Stimulated activated CD4-positive, alpha-beta T cell treated with anti-CD3 and anti-CD28 coated beads, Interleukin-15, amount 100 ng/mL, for 48 hours (primary cell): ENCODE measurements around the gene RHOV.

Experiments
- DNase-seq, 2 donors: peaks; one replicate each; pipeline ENCODE4 v3.0.0-alpha.2; 2020; ENCODE audit warnings: low read depth in 2 of 2

The RHOV gene

GRCh38 chr15:40873694-40874561 is at the start of gene RHOV:
TSS of gene RHOV (minus strand) at chr15:40874234. CDS start at chr15:40874139, 95 bp downstream.
- peak; percentile 30 to 38 for DNase-seq

- DNase-seq: no peak
These were observed 49.5 kb upstream of the RHOV start for GRCh38 chr15:40923551-40923950.

DNA sequence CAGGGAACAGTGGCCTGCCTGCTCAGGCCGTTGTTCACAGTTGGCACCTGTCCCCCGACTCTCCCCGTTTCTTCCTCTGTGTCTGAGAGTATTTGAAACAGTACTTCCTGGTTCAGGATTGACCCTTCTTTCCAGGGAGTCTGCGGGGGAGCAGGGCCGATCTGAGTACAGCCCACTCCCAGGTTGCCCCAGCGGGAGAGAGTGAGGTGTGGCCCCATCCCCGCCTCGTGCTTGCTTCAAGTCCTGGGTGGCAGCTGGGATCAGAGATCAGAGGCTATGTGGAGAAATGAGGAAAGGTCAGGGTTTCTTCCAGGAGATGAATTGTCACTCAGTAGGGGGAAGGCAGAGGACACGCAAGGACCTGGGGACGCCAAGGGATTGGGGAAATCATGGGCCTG is 48.6 kb upstream of the RHOV start:
- no peak for DNase-seq

DNA sequence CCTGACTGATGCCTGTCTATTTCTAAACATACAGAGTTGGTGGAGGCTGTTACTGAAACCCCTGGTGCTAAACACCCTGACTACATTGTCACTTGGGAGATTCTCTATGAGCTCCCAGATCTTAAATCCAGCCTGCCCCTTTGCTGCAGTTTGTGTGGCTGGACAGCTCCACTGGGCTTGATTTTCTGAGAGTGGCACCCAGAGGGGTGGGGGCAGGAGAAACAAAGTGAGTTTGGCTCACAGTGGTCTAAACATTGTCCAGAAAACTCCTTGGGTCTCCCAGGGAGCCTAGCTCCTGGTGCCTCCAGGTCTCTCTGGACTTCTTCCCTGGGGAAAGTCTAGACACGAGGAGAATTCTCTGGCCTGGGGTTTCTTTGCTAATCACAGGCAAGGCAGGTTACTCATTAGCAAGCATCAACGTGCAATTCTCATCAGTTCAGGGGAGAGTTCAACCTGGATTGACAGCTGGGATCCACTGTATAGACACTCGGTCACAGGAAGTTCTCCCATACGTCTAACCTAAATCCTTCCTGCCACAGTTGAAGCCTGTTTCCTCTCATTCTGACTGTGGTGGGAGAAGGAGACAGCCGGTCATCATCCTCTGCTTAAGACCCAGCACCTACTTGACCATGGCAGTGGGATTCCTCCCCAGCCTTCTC is 48.0 kb upstream of the RHOV start:
- no peak for DNase-seq

DNA sequence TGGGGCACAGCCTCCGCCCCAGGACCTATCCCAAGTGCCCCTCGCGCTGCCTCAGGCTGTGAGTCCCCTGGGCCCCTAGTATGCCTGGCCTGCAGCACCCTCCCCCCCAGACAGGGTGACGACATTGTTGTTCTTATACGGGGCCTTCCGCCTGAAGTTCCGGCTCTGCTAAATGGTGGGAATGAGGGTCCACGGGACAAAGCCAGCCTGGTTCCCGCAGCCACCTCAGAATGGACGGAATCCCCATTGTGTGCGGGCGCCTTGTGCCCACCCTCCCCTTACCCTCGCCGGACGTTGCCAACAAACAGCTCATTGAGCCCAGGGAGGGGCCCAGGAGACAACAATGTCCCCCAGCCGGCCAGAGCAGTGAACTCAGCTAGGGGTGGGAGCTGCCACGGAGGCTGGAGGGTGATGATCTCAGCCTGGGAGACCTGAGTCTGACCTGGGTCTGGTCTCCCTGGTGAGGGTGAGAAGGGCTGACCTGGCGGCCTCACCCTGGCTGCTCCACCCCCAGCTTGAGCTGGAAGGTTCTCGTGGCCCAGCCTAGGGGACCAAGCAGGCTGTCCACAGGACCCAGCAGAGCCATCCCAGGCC is 44.9 kb upstream of the RHOV start:
- DNase-seq: no peak

GRCh38 chr15:40918146-40918798 is 44.2 kb upstream of the RHOV start:
- DNase-seq: no peak

- DNase-seq: no peak
These were observed 43.6 kb upstream of the RHOV start for GRCh38 chr15:40917585-40917984.

DNA sequence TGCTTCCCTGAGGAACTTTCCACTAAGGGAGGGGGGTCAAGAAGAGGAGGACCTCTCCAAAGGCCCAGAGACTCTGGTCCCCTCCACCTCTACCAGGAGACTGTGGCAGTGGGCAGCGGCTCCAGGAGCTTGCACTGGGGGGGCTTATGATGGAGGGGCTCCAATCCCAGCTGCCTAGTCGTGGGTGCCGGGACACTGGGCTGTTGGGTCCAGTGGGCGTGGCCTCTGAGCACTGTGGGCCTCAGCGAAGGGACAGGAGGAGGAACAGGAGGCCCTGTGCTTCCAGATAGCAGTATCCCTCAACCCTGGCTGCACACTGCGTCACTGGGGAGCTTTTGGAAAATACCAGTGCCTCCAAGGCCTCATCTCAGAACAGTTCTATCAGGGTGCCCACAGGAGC is 41.6 kb upstream of the RHOV start:
- DNase-seq: no peak

- no peak for DNase-seq
These were observed 41.2 kb upstream of the RHOV start for GRCh38 chr15:40915116-40915661.

DNA sequence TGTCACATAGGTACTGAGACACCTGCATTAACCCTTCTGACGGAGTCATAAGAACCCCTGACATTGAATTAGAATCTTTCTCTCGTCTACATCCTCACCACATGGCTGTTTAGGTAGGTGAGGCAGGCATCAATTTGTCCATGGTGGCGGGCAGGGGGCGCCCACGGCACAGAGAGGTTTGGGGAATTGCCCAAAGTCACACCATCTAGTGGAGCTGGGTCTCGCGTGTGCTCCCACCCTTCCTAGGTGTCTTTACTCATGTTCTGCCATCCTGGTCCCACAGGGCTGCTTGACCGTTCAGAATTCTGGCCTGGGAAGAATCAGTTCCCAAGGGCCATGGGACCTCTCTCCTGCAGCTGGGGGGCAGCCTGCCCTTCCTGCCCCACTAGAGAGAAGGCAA is 40.5 kb upstream of the RHOV start:
- DNase-seq: no peak

DNA sequence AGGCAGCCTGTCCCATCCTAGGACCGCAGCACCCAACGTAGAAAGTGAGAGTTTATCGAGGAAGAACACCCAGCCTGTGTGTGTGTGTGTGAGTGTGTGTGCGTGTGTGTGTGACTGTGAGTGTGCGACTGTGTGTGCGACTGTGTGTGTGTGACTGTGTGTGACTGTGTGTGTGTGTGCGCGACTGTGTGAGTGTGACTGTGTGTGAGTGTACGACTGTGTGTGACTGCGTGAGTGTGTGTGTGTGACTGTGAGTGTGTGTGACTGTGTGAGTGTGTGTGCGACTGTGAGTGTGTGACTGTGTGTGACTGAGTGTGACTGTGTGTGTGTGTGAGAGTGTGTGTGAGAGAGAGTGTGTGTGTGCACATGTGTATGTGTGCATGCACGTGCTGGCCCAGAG is 40.0 kb upstream of the RHOV start:
- no peak for DNase-seq

- DNase-seq: no peak
These were observed 38.4 kb upstream of the RHOV start for GRCh38 chr15:40912478-40912877.

DNA sequence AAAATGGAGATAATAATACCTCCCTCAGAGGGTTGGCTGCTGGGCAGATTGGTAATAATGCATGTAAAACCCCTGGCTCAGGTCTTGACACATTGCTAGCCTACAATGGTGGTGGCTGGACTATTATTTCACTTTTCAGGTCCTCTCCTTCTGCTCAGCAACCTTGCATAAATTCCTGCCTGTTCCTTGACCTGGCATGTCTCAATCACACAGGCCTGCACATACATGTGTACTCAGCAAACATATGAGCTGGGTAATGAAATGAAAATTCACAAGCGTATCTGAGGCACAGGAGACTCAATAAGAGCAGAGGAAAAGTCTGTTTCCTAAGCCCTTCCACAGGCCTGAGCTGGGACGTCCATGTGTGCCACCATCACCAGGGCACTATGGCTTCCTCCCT is 37.7 kb upstream of the RHOV start:
- DNase-seq: no peak

DNA sequence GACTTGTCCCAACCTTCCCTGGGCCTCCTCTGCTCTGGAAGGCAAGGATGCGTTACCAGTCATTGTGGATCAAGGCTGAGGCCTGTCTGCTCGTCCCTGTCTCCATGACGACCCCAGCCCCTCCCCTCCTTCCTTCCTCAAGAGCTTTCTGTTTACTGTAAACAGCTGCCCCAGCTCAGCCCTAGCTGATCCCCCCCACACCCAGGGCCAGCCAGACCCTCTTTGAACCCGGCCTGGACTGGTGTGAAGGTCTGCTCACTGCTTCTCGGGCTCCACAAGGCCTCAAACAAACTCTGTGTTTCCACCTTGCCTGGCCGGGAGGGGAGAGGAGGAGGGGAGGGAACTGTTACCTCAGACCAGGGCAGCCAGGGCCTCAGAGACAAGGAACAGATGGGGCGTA is 37.1 kb upstream of the RHOV start:
- no peak for DNase-seq

GRCh38 chr15:40909662-40910630 is 35.9 kb upstream of the RHOV start:
- no peak for DNase-seq

DNA sequence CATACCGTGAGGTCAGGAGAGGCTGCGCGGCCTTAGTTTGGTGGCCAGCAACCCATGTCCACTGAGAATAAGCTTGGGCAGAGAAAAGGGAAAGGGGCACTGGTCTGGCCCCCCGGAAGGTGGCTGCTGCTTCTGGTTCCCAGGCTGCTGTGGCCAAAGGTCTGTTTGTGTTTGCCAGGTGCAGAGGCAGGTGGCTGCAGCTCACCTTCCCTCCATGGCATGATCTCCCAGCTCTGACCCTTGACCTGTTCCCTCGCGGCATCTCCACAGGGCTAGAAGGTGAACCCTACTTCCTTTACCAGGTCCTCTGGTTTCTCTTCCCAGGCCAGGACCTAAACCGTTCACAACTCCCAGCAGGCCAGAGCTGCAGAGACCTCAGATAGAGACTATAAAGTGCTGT is 34.1 kb upstream of the RHOV start:
- DNase-seq: no peak

DNA sequence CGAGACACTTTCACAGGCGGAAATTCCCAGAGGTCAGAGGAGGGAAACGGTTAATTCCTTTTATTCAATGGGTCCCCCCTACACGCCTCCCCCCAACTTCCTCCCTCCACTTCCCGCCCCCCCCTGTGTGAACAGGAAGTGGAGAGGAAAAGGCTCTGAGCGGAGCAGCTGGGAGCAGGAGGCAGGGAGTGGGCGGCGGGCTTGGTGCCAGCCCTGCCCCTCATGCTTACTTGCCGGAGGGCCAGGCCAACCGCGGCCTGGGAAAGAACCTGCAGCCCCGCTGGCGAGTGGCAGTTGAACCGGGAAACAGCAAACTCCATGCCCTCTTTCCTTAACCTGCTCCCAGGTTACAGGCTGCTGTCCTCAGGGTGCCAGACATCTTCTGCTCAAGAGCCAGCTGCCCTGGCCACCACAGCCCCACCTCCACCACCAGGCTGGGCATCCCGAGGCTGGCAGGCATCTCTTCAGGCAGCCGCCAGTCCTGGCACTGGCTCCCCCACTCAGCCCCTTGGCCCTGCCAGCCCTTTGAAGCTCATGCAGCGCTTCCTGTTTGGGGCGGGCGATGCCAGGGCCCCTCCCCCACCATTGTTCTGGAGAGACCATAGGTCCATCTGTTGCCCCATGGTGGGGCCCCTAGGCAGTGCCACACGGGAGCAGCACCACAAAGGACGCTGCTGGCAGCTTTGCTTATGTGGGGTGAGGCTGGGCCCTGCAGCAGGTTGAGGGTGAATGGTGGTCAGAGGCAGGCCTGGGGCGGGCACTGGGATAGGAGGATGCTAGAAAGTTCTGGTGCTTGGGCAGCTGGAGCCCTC is 33.2 kb upstream of the RHOV start:
- DNase-seq: peak in 1 of 2 donors; percentile 43

DNA sequence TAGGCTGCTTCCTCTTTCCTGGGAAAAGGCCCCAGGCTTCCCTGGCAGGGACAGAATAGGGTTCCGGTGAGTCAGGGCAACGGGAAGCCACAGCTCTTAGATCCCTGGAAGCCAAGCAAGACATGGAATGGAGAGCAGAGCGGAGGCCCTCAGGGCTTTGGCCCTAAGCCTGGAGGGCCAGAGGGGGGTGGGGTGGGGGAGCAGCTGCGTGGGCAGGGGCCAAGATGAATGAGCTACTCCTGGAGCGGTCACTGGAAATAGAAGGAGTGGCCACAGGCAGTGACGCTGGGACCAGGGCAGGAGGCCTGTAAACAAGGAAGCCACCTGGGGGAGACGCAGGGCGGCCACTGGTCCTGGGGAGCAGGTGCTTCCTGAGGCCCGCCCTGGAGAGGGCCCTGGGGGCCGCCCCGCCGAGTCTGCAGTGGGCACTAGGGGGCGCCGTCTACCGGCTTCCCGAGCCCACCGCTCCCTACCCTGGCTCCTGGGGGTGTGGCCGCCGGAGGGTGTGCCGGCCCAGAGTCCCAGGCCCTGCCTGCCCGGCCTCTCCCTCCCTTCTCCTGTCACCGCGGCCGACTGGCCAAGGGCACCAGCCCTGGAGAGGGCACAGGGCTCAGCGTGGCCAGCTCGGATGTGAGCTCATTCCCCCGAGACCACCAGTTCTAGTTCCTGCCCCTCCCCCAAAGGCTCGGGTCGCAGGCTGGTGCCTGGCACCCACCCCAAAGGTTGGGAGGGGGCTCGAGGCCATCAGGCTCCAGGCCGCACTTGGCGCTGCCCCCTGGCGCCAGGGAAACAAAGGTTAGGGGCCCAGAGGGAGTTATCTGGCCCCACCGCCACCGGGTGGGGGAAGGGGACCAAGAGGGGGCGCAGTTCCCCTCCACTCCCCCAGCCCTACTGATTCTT is 32.3 kb upstream of the RHOV start:
- DNase-seq: peak; percentile 53 to 80
